GM12875 (cell line): Measurements from ENCODE around the gene EZR.

Experiments
- H3K4me3 ChIP-seq: one replicate; pipeline ENCODE4 v1.5.1; 2011; ENCODE audit warnings: low read depth, low read length, control low read depth
- CTCF ChIP-seq: IDR thresholded peaks from 2 replicates; pipeline ENCODE4 v1.5.1; 2011; ENCODE audit warnings: low read depth, mild to moderate bottlenecking, control low read depth, inconsistent platforms, low read length, moderate library complexity, borderline replicate concordance; ENCODE audit not compliant: insufficient read depth

EZR gene

GRCh38 chr6:158785036-158785435, 34.1 kb downstream of the EZR start:
- no peak for TF ChIP-seq CTCF
- no peak overlapping the region for H3K4me3 ChIP-seq

DNA sequence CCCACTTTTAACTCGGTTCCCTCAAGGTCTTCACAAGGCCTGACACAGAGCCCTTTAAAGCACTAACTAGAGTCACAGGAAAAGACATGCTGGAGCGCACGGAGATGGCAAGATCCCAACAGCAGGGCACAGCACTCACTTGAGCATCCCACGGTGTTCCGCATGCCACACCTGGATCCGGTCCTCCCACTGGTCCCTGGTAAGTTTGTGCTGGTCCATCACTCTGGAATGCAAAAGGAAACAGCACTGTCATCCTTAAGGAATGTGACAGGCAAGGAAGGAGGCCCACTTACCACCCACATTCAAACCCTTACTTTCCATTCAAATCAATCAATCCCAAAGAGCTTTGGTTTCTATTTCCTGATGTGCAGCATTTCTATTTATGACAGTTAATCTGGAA, 34.7 kb downstream of the EZR start:
- no peak for TF ChIP-seq CTCF
- no peak overlapping the region for H3K4me3 ChIP-seq

- TF ChIP-seq CTCF, result no peak
- H3K4me3 ChIP-seq, result no peak overlapping the region
Measured at GRCh38 chr6:158783851-158784250, 35.3 kb downstream of the EZR start.

- TF ChIP-seq CTCF, result no peak
Measured at GRCh38 chr6:158783167-158783450, 36.1 kb downstream of the EZR start.

DNA sequence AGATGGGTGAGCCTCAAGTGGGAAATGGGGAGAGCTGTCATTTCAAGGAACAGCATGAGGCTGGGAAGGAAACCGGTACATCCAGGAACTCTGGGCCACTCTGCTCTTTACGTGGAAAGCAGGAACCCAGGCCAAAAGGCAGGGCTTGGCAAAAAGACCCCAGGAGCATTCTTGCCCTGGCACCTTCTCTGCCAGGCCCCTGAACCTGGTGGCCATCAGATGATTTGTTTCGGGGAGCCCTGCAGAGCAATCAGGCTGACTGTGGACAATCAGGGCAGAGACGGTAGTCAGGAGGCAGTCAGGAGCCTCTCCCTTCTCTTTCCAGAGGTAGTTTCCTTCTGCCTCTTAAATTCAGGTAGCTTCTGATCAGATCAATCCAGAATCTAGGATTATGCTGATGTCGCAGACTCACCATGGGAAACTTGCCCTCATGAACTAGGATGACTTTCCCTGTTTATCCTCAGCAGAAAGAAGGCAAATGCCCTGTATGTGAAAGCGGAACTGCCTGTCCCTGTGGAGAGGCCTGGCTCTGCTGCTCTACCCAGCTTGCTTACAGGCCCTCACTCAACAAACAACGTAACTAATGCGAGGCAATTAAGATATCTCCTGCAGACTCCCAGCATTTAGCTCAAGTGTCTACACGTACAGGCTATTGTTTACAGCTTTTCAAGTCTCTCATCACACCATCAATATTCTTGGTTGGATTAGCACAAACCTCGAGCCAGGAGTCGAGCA, 36.6 kb downstream of the EZR start:
- no peak overlapping the region for H3K4me3 ChIP-seq
- TF ChIP-seq CTCF, result no peak

More at GRCh38 chr6:158783167-158783450, 36.1 kb downstream of the EZR start:
- no peak overlapping the region for H3K4me3 ChIP-seq

- TF ChIP-seq CTCF, result no peak
- H3K4me3 ChIP-seq, result no peak overlapping the region
Measured at GRCh38 chr6:158781692-158782373, 37.3 kb downstream of the EZR start.
